ENCODE results near the gene SLC24A5.

- TF ChIP-seq POLR2A (IDR thresholded peaks at IDR 0.05) (no peak), CTCF (IDR thresholded peaks at IDR 0.05) (no peak)
Observed at GRCh38 chr15:48170981-48171380, 50.2 kb downstream of the SLC24A5 start.
